Measurements from ENCODE around the gene MYO9B. TPM values are rescaled to one million over a fixed set of nuclear protein-coding genes. Genes with fewer than 3 reads are reported as not detected.

MYO9B gene
- polyA plus RNA-seq, 3 donors: 5.9 to 366 (median 7.5) TPM

- no peak overlapping the region for H2AFZ ChIP-seq (ENCODE audit: insufficient read depth, low read depth, low read length, poor library complexity, severe bottlenecking)
- no peak overlapping the region for H3K4me2 ChIP-seq (replicated peaks; ENCODE audit: extremely low read depth, low read length, poor library complexity, severe bottlenecking)
- Mint-ChIP-seq H3K9me3 (no peaks in the 10 kb centered on the region), H3K36me3 (peaks cover 44 to 56% of the 10 kb centered on the region in 2 donors), H3K4me1 (peaks cover 56% of the 10 kb centered on the region), H3K27ac (peak overlapping the region in 2 of 7 donors; percentile 77 to 99), H3K4me3 (no peak overlapping the region), H3K27me3 (ENCODE audit: low read depth in 3 of 3) (peaks cover 0 to 4% (median 0%) of the 10 kb centered on the region in 3 donors)
- no peak for DNase-seq
- no peaks in the 10 kb centered on the region for H3K9me3 ChIP-seq (replicated peaks in 1 of 2; ENCODE audit: control insufficient read depth in 1 of 2, insufficient read depth in 1 of 2, low read length in 2 of 2)
- no peaks in the 10 kb centered on the region for H4K20me1 ChIP-seq (ENCODE audit: insufficient read depth, low read length)
- H3K9ac ChIP-seq (ENCODE audit: insufficient read depth, low read length, poor library complexity, severe bottlenecking): no peak overlapping the region
- H3K27ac ChIP-seq (ENCODE audit: low read depth in 1 of 2, low read length in 2 of 2): peak overlapping the region in 1 of 2 donors; percentile 48
- TF ChIP-seq, protein P1, sequence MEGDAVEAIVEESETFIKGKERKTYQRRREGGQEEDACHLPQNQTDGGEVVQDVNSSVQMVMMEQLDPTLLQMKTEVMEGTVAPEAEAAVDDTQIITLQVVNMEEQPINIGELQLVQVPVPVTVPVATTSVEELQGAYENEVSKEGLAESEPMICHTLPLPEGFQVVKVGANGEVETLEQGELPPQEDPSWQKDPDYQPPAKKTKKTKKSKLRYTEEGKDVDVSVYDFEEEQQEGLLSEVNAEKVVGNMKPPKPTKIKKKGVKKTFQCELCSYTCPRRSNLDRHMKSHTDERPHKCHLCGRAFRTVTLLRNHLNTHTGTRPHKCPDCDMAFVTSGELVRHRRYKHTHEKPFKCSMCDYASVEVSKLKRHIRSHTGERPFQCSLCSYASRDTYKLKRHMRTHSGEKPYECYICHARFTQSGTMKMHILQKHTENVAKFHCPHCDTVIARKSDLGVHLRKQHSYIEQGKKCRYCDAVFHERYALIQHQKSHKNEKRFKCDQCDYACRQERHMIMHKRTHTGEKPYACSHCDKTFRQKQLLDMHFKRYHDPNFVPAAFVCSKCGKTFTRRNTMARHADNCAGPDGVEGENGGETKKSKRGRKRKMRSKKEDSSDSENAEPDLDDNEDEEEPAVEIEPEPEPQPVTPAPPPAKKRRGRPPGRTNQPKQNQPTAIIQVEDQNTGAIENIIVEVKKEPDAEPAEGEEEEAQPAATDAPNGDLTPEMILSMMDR (IDR thresholded peaks at IDR 0.05): no peak
- H3K36me3 ChIP-seq (replicated peaks in 1 of 2; ENCODE audit: control insufficient read depth in 1 of 2, insufficient read depth in 2 of 2, low read length in 2 of 2): peaks cover 17 to 31% of the 10 kb centered on the region in 2 donors
- intact Hi-C loops (cut with micrococcal nuclease): no loop called here
- peaks cover 72% of the 10 kb centered on the region for H3K79me2 ChIP-seq (ENCODE audit: insufficient read depth, low read length)
- H3K4me3 ChIP-seq (replicated peaks in 1 of 3; ENCODE audit: low read depth in 2 of 3, low read length in 3 of 3): no peak overlapping the region
- 99% methylated on average over 12 of the region's 12 CpGs for WGBS (ENCODE audit: insufficient coverage)
- no peaks in the 10 kb centered on the region for H3K27me3 ChIP-seq (ENCODE audit: control insufficient read depth in 2 of 2, insufficient read depth in 2 of 2, low read length in 2 of 2)
- peaks cover 42 to 45% of the 10 kb centered on the region in 2 donors for H3K4me1 ChIP-seq (ENCODE audit: control insufficient read depth in 1 of 2, insufficient read depth in 2 of 2, low read length in 2 of 2)
Observed at GRCh38 chr19:17128403-17128802, 52.8 kb downstream of the MYO9B start.

DNA sequence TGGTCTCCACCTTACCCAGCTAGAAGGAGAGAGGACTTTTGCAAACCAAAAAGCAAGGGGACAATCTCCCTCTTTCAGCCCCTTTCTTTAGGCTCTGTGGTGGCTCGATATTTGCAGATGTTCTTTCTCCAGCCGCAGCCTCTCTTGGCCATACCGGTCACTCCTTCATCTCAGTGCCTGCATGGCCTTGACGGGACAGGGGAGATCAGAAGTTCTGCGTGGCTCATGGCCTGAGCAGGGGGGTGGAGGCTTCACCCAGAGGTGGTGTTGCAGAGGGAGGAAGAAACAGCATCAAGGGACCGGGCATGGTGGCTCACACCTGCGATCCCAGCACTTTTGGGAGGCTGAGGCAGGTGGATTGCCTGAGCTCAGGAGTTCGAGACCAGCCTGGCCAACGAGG lies 53.2 kb downstream of the MYO9B start:
- H3K27ac ChIP-seq (ENCODE audit: low read depth in 1 of 2, low read length in 2 of 2): peak overlapping the region in 1 of 2 donors; percentile 48
- no peaks in the 10 kb centered on the region for H4K20me1 ChIP-seq (ENCODE audit: insufficient read depth, low read length)
- H3K4me3 Mint-ChIP-seq: no peak overlapping the region

More for the DNA sequence above, 53.2 kb downstream of the MYO9B start:
- Mint-ChIP-seq H3K27me3 (ENCODE audit: low read depth in 3 of 3) (peaks cover 0 to 4% (median 0%) of the 10 kb centered on the region in 3 donors), H3K4me1 (peaks cover 55% of the 10 kb centered on the region), H3K27ac (peak overlapping the region in 4 of 7 donors; percentile 69 to 90 (median 76)), H3K9me3 (no peaks in the 10 kb centered on the region), H3K36me3 (peaks cover 43 to 56% of the 10 kb centered on the region in 2 donors)
- Histone ChIP-seq H3K27me3 (ENCODE audit: control insufficient read depth in 2 of 2, insufficient read depth in 2 of 2, low read length in 2 of 2) (no peaks in the 10 kb centered on the region), H3K4me1 (ENCODE audit: control insufficient read depth in 1 of 2, insufficient read depth in 2 of 2, low read length in 2 of 2) (peaks cover 38 to 41% of the 10 kb centered on the region in 2 donors), H3K36me3 (replicated peaks in 1 of 2; ENCODE audit: control insufficient read depth in 1 of 2, insufficient read depth in 2 of 2, low read length in 2 of 2) (peaks cover 17 to 30% of the 10 kb centered on the region in 2 donors), H3K4me3 (replicated peaks in 1 of 3; ENCODE audit: low read depth in 2 of 3, low read length in 3 of 3) (no peak overlapping the region), H2AFZ (ENCODE audit: insufficient read depth, low read depth, low read length, poor library complexity, severe bottlenecking) (no peak overlapping the region), H3K9ac (ENCODE audit: insufficient read depth, low read length, poor library complexity, severe bottlenecking) (no peak overlapping the region), H3K4me2 (replicated peaks; ENCODE audit: extremely low read depth, low read length, poor library complexity, severe bottlenecking) (no peak overlapping the region), H3K79me2 (ENCODE audit: insufficient read depth, low read length) (peaks cover 70% of the 10 kb centered on the region), H3K9me3 (replicated peaks in 1 of 2; ENCODE audit: control insufficient read depth in 1 of 2, insufficient read depth in 1 of 2, low read length in 2 of 2) (no peaks in the 10 kb centered on the region)
- TF ChIP-seq, protein P1 (IDR thresholded peaks at IDR 0.05): no peak
- intact Hi-C loops (cut with micrococcal nuclease): no loop called here
- WGBS (ENCODE audit: insufficient coverage): 100% methylated on average over 3 of the region's 9 CpGs
- DNase-seq: no peak

Data from CD14-positive monocyte (primary cell).